Activated CD4-positive, alpha-beta T cell treated with anti-CD3 and anti-CD28 coated beads for 36 hours (primary cell): ENCODE results near the gene GABRR1. TPM values are rescaled to one million over a fixed set of nuclear protein-coding genes. Genes with fewer than 3 reads are reported as not detected.

Source experiments
- ATAC-seq: fragments of 200-7000 bp; cut with Tn5 transposase; one replicate; pipeline ENCODE4 v1.10.0; 2021; ENCODE audit warnings: mild to moderate bottlenecking, moderate library complexity
- CTCF ChIA-PET: fragments of 350-600 bp; sonication (Branson Sonifier 250); formaldehyde crosslinking; loops from one replicate; lab custom pipeline; 2021; ENCODE audit warnings: antibody characterized with exemption; lab: Charles Lee
- POLR2A ChIA-PET: fragments of 350-600 bp; sonication (Branson Sonifier 250); formaldehyde crosslinking; loops from one replicate; lab custom pipeline; 2021; ENCODE audit warnings: antibody characterized with exemption, inconsistent platforms; lab: Charles Lee
- DNase-seq: peaks from one replicate; pipeline ENCODE4 v3.0.0-alpha.2; 2020
- H3K27ac Mint-ChIP-seq: one replicate; pipeline ENCODE4 v1.8.0; 2021; ENCODE audit warnings: mixed read lengths
- H3K27me3 Mint-ChIP-seq: one replicate; pipeline ENCODE4 v1.8.0; 2021; ENCODE audit warnings: mixed read lengths
- H3K36me3 Mint-ChIP-seq: one replicate; pipeline ENCODE4 v1.8.0; 2021; ENCODE audit warnings: low read depth, mixed read lengths
- H3K4me1 Mint-ChIP-seq: one replicate; pipeline ENCODE4 v1.8.0; 2021; ENCODE audit warnings: mixed read lengths
- H3K4me3 Mint-ChIP-seq: one replicate; pipeline ENCODE4 v1.8.0; 2021; ENCODE audit warnings: mild to moderate bottlenecking, moderate library complexity, mixed read lengths
- H3K9me3 Mint-ChIP-seq: one replicate; pipeline ENCODE4 v1.8.0; 2021; ENCODE audit warnings: low read depth, mixed read lengths
- intact Hi-C, 2 experiments: fragments of 100-400 bp; cut with DNase I in 1 of 2; cut with micrococcal nuclease in 1 of 2; formaldehyde crosslinking; loops; one replicate each; pipeline versions ENCODE4 v1.14.2 to v1.15.1; 2022 to 2024; cut with DNase I, micrococcal nuclease
- total RNA-seq, 2 experiments: library from RNA; stranded (reverse); gene quantifications; one replicate each; pipeline ENCODE4 v1.2.3, GENCODE V29; 2021

The GABRR1 gene
- total RNA-seq, 2 experiments from 2014 or later, result not detected

GRCh38 chr6:89154131-89154530, 63.0 kb downstream of the GABRR1 start:
- intact Hi-C loops, result no loop called here
- Mint-ChIP-seq H3K4me3 (no peak overlapping the region), H3K27me3 (no peaks in the 10 kb centered on the region), H3K4me1 (peaks cover 2% of the 10 kb centered on the region), H3K9me3 (no peaks in the 10 kb centered on the region), H3K27ac (no peak overlapping the region), H3K36me3 (peaks cover 34% of the 10 kb centered on the region)
- no peak for ATAC-seq
- ChIA-PET POLR2A (no interaction called here), CTCF (interaction anchor here (1.2 to 1.9 kb wide), 3 partner anchors 13 to 171 kb away, joined by 4 to 8 read pairs (median 4); partner anchors contain the start of gene GABRR2)
- no peak for DNase-seq

- POLR2A ChIA-PET, result interaction anchor here (0.6 to 1.1 kb wide), 4 partner anchors 68 to 264 kb away, joined by 3 to 5 read pairs (median 3); partner anchors contain the start of genes PNRC1, RNGTT and RRAGD
- DNase-seq, result peak; percentile 54
- intact Hi-C loops, result loop anchor here (5.0 to 10.0 kb wide), 3 partner anchors 51 to 687 kb away; partner anchors contain the start of gene UBE2J1 (in 1 of the 2)
Observed at GRCh38 chr6:89148016-89148750, 69.0 kb downstream of the GABRR1 start.

GRCh38 chr6:89146718-89147700, 70.1 kb downstream of the GABRR1 start:
- Mint-ChIP-seq H3K4me3 (peak overlapping the region; percentile 79), H3K27me3 (no peaks in the 10 kb centered on the region), H3K27ac (peak overlapping the region; percentile 83), H3K9me3 (no peaks in the 10 kb centered on the region), H3K36me3 (peaks cover 22% of the 10 kb centered on the region), H3K4me1 (peaks cover 38% of the 10 kb centered on the region)
- DNase-seq, result no peak
- intact Hi-C loops, result loop anchor here (1.0 to 10.0 kb wide), 5 partner anchors 50 to 688 kb away; partner anchors contain the start of genes RNGTT (in 1 of the 2) and UBE2J1 (in 1 of the 2)
- ChIA-PET POLR2A (interaction anchor here (0.6 to 3.1 kb wide), 9 partner anchors 21 to 67 kb away, joined by 3 to 20 read pairs (median 3); partner anchors contain the start of genes PNRC1 and SRSF12), CTCF (interaction anchor here (0.6 to 2.8 kb wide), 11 partner anchors 10 to 222 kb away, joined by 3 to 13 read pairs (median 3); partner anchors contain the start of gene PNRC1)
- no peak for ATAC-seq

More at GRCh38 chr6:89148016-89148750, 69.0 kb downstream of the GABRR1 start:
- H3K27ac Mint-ChIP-seq, result no peak overlapping the region
- H3K9me3 Mint-ChIP-seq, result no peaks in the 10 kb centered on the region
- H3K27me3 Mint-ChIP-seq, result no peaks in the 10 kb centered on the region
- no peak for ATAC-seq
- H3K4me3 Mint-ChIP-seq, result peak overlapping the region; percentile 41
- CTCF ChIA-PET, result interaction anchor here (0.5 to 2.8 kb wide), 7 partner anchors 9 to 662 kb away, joined by 3 to 13 read pairs (median 4); no protein-coding TSS in a partner anchor
- H3K4me1 Mint-ChIP-seq, result peaks cover 38% of the 10 kb centered on the region
- H3K36me3 Mint-ChIP-seq, result peaks cover 24% of the 10 kb centered on the region

GRCh38 chr6:89145956-89146717, 71.0 kb downstream of the GABRR1 start, which contains the start of gene PM20D2:
TSS of gene PM20D2 (plus strand) at chr6:89146055. CDS start at chr6:89146145, 90 bp downstream.
- Mint-ChIP-seq H3K27me3 (no peaks in the 10 kb centered on the region), H3K27ac (peak within 1 kb of the TSS; percentile 97), H3K4me1 (peaks cover 38% of the 10 kb centered on the region), H3K36me3 (peaks cover 22% of the 10 kb centered on the region), H3K4me3 (peak within 1 kb of the TSS; percentile 80), H3K9me3 (no peaks in the 10 kb centered on the region)
- POLR2A ChIA-PET, result interaction anchor here (0.6 to 3.1 kb wide), 8 partner anchors 15 to 152 kb away, joined by 3 to 20 read pairs (median 6); partner anchors contain the start of genes PNRC1 and SRSF12
- CTCF ChIA-PET, result interaction anchor here (0.7 to 2.8 kb wide), 10 partner anchors 11 to 222 kb away, joined by 3 to 13 read pairs (median 4); partner anchors contain the start of gene PNRC1
- ATAC-seq, result peak; percentile 70
- peak; percentile 79 for DNase-seq
- intact Hi-C loops, result loop anchor here (1.0 to 10.0 kb wide), 11 partner anchors 29 to 689 kb away; partner anchors contain the start of genes UBE2J1 (in 2 of the 2), PNRC1 (in 1 of the 2) and RNGTT (in 1 of the 2)

GRCh38 chr6:89145091-89145955, 71.8 kb downstream of the GABRR1 start:
- peak overlapping the region; percentile 97 for H3K27ac Mint-ChIP-seq
- POLR2A ChIA-PET, result interaction anchor here (0.6 to 3.1 kb wide), 11 partner anchors 15 to 153 kb away, joined by 3 to 20 read pairs (median 4); partner anchors contain the start of genes PNRC1 and SRSF12
- peaks cover 38% of the 10 kb centered on the region for H3K4me1 Mint-ChIP-seq
- no peaks in the 10 kb centered on the region for H3K9me3 Mint-ChIP-seq
- peak; percentile 88 for ATAC-seq
- CTCF ChIA-PET, result interaction anchor here (0.6 to 3.3 kb wide), 14 partner anchors 22 to 182 kb away, joined by 3 to 17 read pairs (median 4); partner anchors contain the start of genes PNRC1 and RNGTT
- DNase-seq, result peak; percentile 63
- H3K36me3 Mint-ChIP-seq, result peaks cover 22% of the 10 kb centered on the region
- peak overlapping the region; percentile 80 for H3K4me3 Mint-ChIP-seq
- H3K27me3 Mint-ChIP-seq, result no peaks in the 10 kb centered on the region
- intact Hi-C loops, result loop anchor here (1.0 to 10.0 kb wide), 9 partner anchors 28 to 689 kb away; partner anchors contain the start of genes UBE2J1 (in 2 of the 2) and PNRC1 (in 1 of the 2)

- H3K27me3 Mint-ChIP-seq, result no peaks in the 10 kb centered on the region
- intact Hi-C loops, result loop anchor here (2.0 to 10.0 kb wide), 4 partner anchors 28 to 690 kb away; partner anchors contain the start of gene UBE2J1 (in 1 of the 2)
- ChIA-PET POLR2A (interaction anchor here (0.6 to 3.1 kb wide), 4 partner anchors 45 to 70 kb away, joined by 3 to 20 read pairs (median 12); partner anchors contain the start of gene PNRC1), CTCF (interaction anchor here (0.7 to 3.3 kb wide), 9 partner anchors 21 to 181 kb away, joined by 3 to 17 read pairs (median 4); partner anchors contain the start of gene RNGTT)
- peaks cover 13% of the 10 kb centered on the region for H3K36me3 Mint-ChIP-seq
- H3K27ac Mint-ChIP-seq, result no peak overlapping the region
- H3K9me3 Mint-ChIP-seq, result no peaks in the 10 kb centered on the region
- peak; percentile 12 for DNase-seq
- ATAC-seq, result peak; percentile 6
- peaks cover 38% of the 10 kb centered on the region for H3K4me1 Mint-ChIP-seq
- H3K4me3 Mint-ChIP-seq, result no peak overlapping the region
Observed at GRCh38 chr6:89144354-89144906, 72.7 kb downstream of the GABRR1 start.

- Mint-ChIP-seq H3K36me3 (no peaks in the 10 kb centered on the region), H3K4me1 (peaks cover 17% of the 10 kb centered on the region), H3K27ac (no peak overlapping the region), H3K4me3 (no peak overlapping the region), H3K9me3 (no peaks in the 10 kb centered on the region), H3K27me3 (no peaks in the 10 kb centered on the region)
- POLR2A ChIA-PET, result interaction anchor here (0.8 kb wide), 1 partner anchor 63 kb away, joined by 3 read pairs; no protein-coding TSS in a partner anchor
- ATAC-seq, result no peak
- no peak for DNase-seq
- CTCF ChIA-PET, result interaction anchor here (0.8 to 1.7 kb wide), 7 partner anchors 9 to 157 kb away, joined by 3 to 5 read pairs (median 4); no protein-coding TSS in a partner anchor
- intact Hi-C loops, result loop anchor here in 1 of 2 experiments (10.0 kb wide), 1 partner anchor 694 kb away; no protein-coding TSS in a partner anchor
Observed at GRCh38 chr6:89140347-89141156, 76.6 kb downstream of the GABRR1 start.
